ENCODE measurements around the gene PKIG. TPM values are rescaled to one million over a fixed set of nuclear protein-coding genes. Genes with fewer than 3 reads are reported as not detected.
A peak's percentile ranks its signal among the peaks of the same experiment; 100 is the strongest.
"Not testable (repeated sequence)": the region's sequence is repeated elsewhere in the genome, so short reads cannot be mapped to it uniquely, and the experiment has no call there.

The PKIG gene
- total RNA-seq, 1 donor = 83.2 TPM

DNA sequence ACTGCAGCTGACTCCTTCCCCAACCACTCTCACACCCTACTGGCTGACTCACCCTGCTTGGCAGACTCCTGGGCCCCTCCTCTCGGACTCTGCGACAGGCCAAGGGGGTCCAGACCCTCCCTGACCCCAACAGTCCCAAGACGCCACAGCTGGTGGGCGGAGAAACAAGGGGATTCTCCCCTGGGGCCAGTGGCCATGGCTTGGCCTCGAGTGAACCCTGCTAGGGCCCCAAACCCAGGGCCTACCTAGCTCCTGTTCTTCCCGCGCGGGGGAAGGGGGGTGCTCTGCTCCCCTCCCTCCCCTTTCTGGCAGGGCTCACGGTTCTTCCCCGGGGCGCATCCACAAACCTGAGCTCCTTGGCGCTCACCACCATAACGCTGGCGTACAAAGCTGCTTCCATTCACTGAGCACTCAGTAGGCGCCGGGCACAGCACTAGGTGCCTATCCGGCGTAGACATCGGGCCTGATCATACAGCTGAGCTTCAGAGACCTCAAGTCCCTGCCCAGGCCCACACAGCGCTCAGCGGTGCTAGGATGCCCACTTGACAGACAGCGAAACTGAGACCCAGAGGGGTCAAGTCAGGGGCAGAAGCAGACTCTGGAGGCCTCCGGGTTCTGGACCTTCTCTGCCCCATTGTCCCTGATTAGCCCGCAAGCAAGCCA lies 68.5 kb downstream of the PKIG start:
- peak overlapping the region; percentile 74 for H3K4me3 ChIP-seq (ENCODE audit: low read depth, low read length)

GRCh38 chr20:44651434-44651683 lies 69.0 kb downstream of the PKIG start:
- no peak for DNase-seq (ENCODE audit: low read depth)
- TF ChIP-seq, protein P1, sequence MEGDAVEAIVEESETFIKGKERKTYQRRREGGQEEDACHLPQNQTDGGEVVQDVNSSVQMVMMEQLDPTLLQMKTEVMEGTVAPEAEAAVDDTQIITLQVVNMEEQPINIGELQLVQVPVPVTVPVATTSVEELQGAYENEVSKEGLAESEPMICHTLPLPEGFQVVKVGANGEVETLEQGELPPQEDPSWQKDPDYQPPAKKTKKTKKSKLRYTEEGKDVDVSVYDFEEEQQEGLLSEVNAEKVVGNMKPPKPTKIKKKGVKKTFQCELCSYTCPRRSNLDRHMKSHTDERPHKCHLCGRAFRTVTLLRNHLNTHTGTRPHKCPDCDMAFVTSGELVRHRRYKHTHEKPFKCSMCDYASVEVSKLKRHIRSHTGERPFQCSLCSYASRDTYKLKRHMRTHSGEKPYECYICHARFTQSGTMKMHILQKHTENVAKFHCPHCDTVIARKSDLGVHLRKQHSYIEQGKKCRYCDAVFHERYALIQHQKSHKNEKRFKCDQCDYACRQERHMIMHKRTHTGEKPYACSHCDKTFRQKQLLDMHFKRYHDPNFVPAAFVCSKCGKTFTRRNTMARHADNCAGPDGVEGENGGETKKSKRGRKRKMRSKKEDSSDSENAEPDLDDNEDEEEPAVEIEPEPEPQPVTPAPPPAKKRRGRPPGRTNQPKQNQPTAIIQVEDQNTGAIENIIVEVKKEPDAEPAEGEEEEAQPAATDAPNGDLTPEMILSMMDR (IDR thresholded peaks at IDR 0.05; ENCODE audit: insufficient read depth, low read length) = no peak
- peak overlapping the region; percentile 74 for H3K4me3 ChIP-seq (ENCODE audit: low read depth, low read length)

More for the DNA sequence above, 68.5 kb downstream of the PKIG start:
- TF ChIP-seq, protein P1 (IDR thresholded peaks at IDR 0.05; ENCODE audit: insufficient read depth, low read length) = no peak
- peak; percentile 13 for DNase-seq (ENCODE audit: low read depth)

- TF ChIP-seq, protein P1 (IDR thresholded peaks at IDR 0.05; ENCODE audit: insufficient read depth, low read length) = peak; percentile 10
- peak; percentile 25 for DNase-seq (ENCODE audit: low read depth)
- H3K4me3 ChIP-seq (ENCODE audit: low read depth, low read length) = peak within 1 kb of the TSS; percentile 74
These were observed 69.5 kb downstream of the PKIG start, which contains the start of gene ADA for GRCh38 chr20:44651684-44652423. Gene ADA, minus strand, starts transcription at chr20:44651699. Its CDS starts 92 bp downstream, at chr20:44651607.

- H3K4me3 ChIP-seq (ENCODE audit: low read depth, low read length) = no peak overlapping the region
- no peak for DNase-seq (ENCODE audit: low read depth)
- TF ChIP-seq, protein P1 (IDR thresholded peaks at IDR 0.05; ENCODE audit: insufficient read depth, low read length) = no peak
These were observed 71.2 kb downstream of the PKIG start for GRCh38 chr20:44653546-44653945.

DNA sequence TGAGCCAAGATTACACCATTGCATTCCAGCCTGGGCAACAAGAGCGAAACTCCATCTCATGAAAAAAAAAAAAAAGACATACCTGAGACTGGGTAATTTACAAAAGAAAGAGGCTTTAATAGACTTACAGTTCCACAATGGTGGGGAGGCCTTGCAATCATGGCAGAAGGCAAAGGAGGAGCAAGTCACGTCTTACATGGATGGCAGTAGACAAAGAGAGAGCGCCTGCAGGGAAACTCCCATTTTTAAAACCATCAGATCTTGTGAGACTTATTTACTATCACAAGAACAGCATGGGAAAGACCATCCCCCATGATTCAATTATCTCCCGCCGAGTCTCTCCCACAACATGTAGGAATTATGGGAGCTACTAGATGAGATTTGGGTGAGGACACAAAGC lies 71.8 kb downstream of the PKIG start:
- not testable (repeated sequence) for DNase-seq (ENCODE audit: low read depth); H3K4me3 ChIP-seq (ENCODE audit: low read depth, low read length)

DNA sequence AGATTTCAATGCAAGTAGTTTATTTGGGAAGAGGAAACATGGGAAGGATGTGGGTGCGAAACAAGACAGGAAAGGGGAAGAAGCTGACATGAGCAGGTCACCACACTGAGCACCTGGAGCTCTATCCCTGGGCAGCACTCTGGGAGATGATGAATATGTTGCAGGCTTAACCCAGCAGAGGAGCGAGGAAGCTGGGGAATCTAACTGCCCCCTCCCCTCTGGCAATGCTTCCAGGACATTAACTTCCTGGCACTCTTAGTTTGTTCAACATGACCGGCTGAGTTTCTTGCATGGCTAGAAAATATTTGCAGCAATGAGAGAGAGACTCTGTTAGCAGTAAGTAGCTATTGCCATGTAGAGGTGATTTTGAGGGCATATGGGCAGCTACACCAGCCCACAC lies 74.1 kb downstream of the PKIG start:
- TF ChIP-seq, protein P1 (IDR thresholded peaks at IDR 0.05; ENCODE audit: insufficient read depth, low read length) = no peak
- no peak for DNase-seq (ENCODE audit: low read depth)
- no peak overlapping the region for H3K4me3 ChIP-seq (ENCODE audit: low read depth, low read length)

GRCh38 chr20:44657875-44658274 lies 75.5 kb downstream of the PKIG start:
- no peak overlapping the region for H3K4me3 ChIP-seq (ENCODE audit: low read depth, low read length)
- TF ChIP-seq, protein P1 (IDR thresholded peaks at IDR 0.05; ENCODE audit: insufficient read depth, low read length) = no peak
- DNase-seq (ENCODE audit: low read depth) = no peak
